OCI-LY1 (cell line): Measurements from ENCODE around the gene PFKL.

Experiments used
- EZH2 ChIP-seq: fragments of 200-600 bp; sonication (generic), shearing (Covaris generic); IDR thresholded peaks from 2 replicates; pipeline ENCODE4 v1.8.0; 2017; ENCODE audit warnings: borderline replicate concordance, mixed run types, mild to moderate bottlenecking, antibody characterized with exemption, low read length, moderate library complexity, mixed read lengths
- TF ChIP-seq, protein P1 (sequence below): fragments of 200-600 bp; sonication (generic), shearing (Covaris generic); IDR thresholded peaks from 2 replicates; pipeline ENCODE4 v1.5.1; 2017; ENCODE audit warnings: mild to moderate bottlenecking, antibody characterized with exemption, low read length, moderate library complexity, mixed read lengths

DNA sequence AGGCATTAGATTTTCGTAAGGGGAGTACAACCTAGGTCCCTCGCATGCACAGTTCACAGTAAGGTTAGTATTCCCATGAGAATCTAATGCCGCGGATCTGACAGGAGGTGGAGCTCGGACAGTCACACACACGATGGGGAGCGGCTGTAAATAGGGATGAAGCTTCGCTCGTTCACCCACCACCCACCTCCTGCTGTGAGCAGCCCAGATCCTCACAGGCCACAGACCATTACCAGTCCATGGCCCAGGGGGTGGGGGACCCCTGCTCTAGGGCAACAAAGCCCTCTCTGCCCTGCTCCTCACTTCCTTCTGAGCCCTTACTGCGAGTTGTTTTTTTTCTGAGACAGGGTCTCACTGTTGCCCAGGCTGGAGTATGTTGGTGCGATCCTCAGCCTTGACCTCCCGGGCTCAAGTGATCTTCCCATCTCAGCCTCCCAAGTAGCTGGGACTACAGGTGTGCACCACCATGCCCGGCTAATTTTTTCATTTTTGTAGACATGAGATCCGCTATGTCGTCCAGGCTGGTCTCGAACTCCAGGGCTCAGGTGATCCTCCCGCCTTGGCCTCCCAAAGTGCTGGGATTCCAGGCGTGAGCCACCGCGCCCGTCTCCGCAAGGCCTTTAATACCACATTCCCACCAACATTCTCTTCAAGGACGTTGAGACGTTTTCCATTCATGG lies 74.9 kb downstream of the PFKL start:
- TF ChIP-seq, protein P1, sequence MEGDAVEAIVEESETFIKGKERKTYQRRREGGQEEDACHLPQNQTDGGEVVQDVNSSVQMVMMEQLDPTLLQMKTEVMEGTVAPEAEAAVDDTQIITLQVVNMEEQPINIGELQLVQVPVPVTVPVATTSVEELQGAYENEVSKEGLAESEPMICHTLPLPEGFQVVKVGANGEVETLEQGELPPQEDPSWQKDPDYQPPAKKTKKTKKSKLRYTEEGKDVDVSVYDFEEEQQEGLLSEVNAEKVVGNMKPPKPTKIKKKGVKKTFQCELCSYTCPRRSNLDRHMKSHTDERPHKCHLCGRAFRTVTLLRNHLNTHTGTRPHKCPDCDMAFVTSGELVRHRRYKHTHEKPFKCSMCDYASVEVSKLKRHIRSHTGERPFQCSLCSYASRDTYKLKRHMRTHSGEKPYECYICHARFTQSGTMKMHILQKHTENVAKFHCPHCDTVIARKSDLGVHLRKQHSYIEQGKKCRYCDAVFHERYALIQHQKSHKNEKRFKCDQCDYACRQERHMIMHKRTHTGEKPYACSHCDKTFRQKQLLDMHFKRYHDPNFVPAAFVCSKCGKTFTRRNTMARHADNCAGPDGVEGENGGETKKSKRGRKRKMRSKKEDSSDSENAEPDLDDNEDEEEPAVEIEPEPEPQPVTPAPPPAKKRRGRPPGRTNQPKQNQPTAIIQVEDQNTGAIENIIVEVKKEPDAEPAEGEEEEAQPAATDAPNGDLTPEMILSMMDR, result no peak
- TF ChIP-seq EZH2, result no peak
